ENCODE measurements around the gene PLEKHD1.
"Not testable (repeated sequence)": the region's sequence is repeated elsewhere in the genome, so short reads cannot be mapped to it uniquely, and the experiment has no call there.

PLEKHD1 gene

GRCh38 chr14:69484444-69485314, at the start of gene PLEKHD1:
TSS of gene PLEKHD1 (plus strand) at chr14:69484728. CDS start at chr14:69484966, 238 bp downstream.
- no peak for DNase-seq (ENCODE audit: low read depth in 2 of 2)

GRCh38 chr14:69439521-69440270, 44.8 kb upstream of the PLEKHD1 start:
- no peak for DNase-seq (ENCODE audit: low read depth in 2 of 2)

GRCh38 chr14:69441948-69442347, 42.6 kb upstream of the PLEKHD1 start:
- DNase-seq (ENCODE audit: low read depth in 2 of 2): no peak

- DNase-seq (ENCODE audit: low read depth in 2 of 2): no peak
These were observed 41.2 kb upstream of the PLEKHD1 start for GRCh38 chr14:69443296-69443805.

GRCh38 chr14:69449216-69449615, 35.3 kb upstream of the PLEKHD1 start:
- DNase-seq (ENCODE audit: low read depth in 2 of 2): no peak

GRCh38 chr14:69451941-69452340, 32.6 kb upstream of the PLEKHD1 start:
- DNase-seq (ENCODE audit: low read depth in 2 of 2): no peak

GRCh38 chr14:69458350-69458749, 26.2 kb upstream of the PLEKHD1 start:
- no peak for DNase-seq (ENCODE audit: low read depth in 2 of 2)

GRCh38 chr14:69459122-69459521, 25.4 kb upstream of the PLEKHD1 start:
- no peak for DNase-seq (ENCODE audit: low read depth in 2 of 2)

GRCh38 chr14:69460093-69460701, 24.3 kb upstream of the PLEKHD1 start:
- peak; percentile 62 to 63 for DNase-seq (ENCODE audit: low read depth in 2 of 2)

- no peak for DNase-seq (ENCODE audit: low read depth in 2 of 2)
These were observed 20.1 kb upstream of the PLEKHD1 start for GRCh38 chr14:69464379-69464778.

GRCh38 chr14:69464829-69465228, 19.7 kb upstream of the PLEKHD1 start:
- peak; percentile 49 to 55 for DNase-seq (ENCODE audit: low read depth in 2 of 2)

- no peak for DNase-seq (ENCODE audit: low read depth in 2 of 2)
These were observed 15.6 kb upstream of the PLEKHD1 start for GRCh38 chr14:69468949-69469348.

GRCh38 chr14:69471436-69471835, 13.1 kb upstream of the PLEKHD1 start:
- DNase-seq (ENCODE audit: low read depth in 2 of 2): no peak

GRCh38 chr14:69471916-69472315, 12.6 kb upstream of the PLEKHD1 start:
- DNase-seq (ENCODE audit: low read depth in 2 of 2): no peak

GRCh38 chr14:69473260-69473659, 11.3 kb upstream of the PLEKHD1 start:
- DNase-seq (ENCODE audit: low read depth in 2 of 2): no peak

- DNase-seq (ENCODE audit: low read depth in 2 of 2): no peak
These were observed 10.6 kb upstream of the PLEKHD1 start for GRCh38 chr14:69473946-69474345.

- DNase-seq (ENCODE audit: low read depth in 2 of 2): no peak
These were observed 9.2 kb upstream of the PLEKHD1 start for GRCh38 chr14:69475194-69475818.

- DNase-seq (ENCODE audit: low read depth in 2 of 2): not testable (repeated sequence)
These were observed 7.6 kb upstream of the PLEKHD1 start for GRCh38 chr14:69476824-69477450.

GRCh38 chr14:69478055-69478454, 6.5 kb upstream of the PLEKHD1 start:
- DNase-seq (ENCODE audit: low read depth in 2 of 2): not testable (repeated sequence)

GRCh38 chr14:69479696-69480095, 4.8 kb upstream of the PLEKHD1 start:
- DNase-seq (ENCODE audit: low read depth in 2 of 2): no peak

- no peak for DNase-seq (ENCODE audit: low read depth in 2 of 2)
These were observed 4.4 kb upstream of the PLEKHD1 start for GRCh38 chr14:69480136-69480535.

All from fibroblast of skin of left biceps (primary cell).